GM11168 (cell line): ENCODE data around the gene TRIM26.
"Not testable (repeated sequence)": the region's sequence is repeated elsewhere in the genome, so short reads cannot be mapped to it uniquely, and the experiment has no call there.

Experiments
- in situ Hi-C: fragments of 300-500 bp; cut with MboI; formaldehyde crosslinking; loops from one replicate; pipeline ENCODE4 v1.12.0; 2022; ENCODE audit warnings: low sequenced_read_pairs; ENCODE audit not compliant: unreplicated experiment

TRIM26 gene

GRCh38 chr6:30175765-30176164 lies 37.4 kb downstream of the TRIM26 start:
- in situ Hi-C loops: no loop called here

GRCh38 chr6:30172681-30173080 lies 40.5 kb downstream of the TRIM26 start:
- in situ Hi-C loops: no loop called here

GRCh38 chr6:30171677-30172471 lies 41.3 kb downstream of the TRIM26 start:
- in situ Hi-C loops: no loop called here

- in situ Hi-C loops: no loop called here
These were observed 43.3 kb downstream of the TRIM26 start for GRCh38 chr6:30169658-30170614.

- in situ Hi-C loops: no loop called here
These were observed 44.5 kb downstream of the TRIM26 start for GRCh38 chr6:30168741-30169140.

GRCh38 chr6:30167101-30167500 lies 46.1 kb downstream of the TRIM26 start:
- in situ Hi-C loops: no loop called here

- in situ Hi-C loops: not testable (repeated sequence)
These were observed 48.0 kb downstream of the TRIM26 start for GRCh38 chr6:30165238-30165637.

- in situ Hi-C loops: loop anchor here (5.0 kb wide), 1 partner anchor 62 kb away; no protein-coding TSS in a partner anchor
These were observed 48.5 kb downstream of the TRIM26 start for GRCh38 chr6:30164714-30165113.

- in situ Hi-C loops: loop anchor here (5.0 kb wide), 1 partner anchor 62 kb away; no protein-coding TSS in a partner anchor
These were observed 49.1 kb downstream of the TRIM26 start for GRCh38 chr6:30163918-30164654.

GRCh38 chr6:30163090-30163917 lies 49.9 kb downstream of the TRIM26 start, which contains the start of gene TRIM15:
Gene TRIM15, plus strand, starts transcription at chr6:30163546. Its CDS starts 139 bp downstream, at chr6:30163685.
- in situ Hi-C loops: loop anchor here (5.0 kb wide), 1 partner anchor 61 kb away; no protein-coding TSS in a partner anchor

GRCh38 chr6:30162265-30163089 lies 50.7 kb downstream of the TRIM26 start:
- in situ Hi-C loops: loop anchor here (5.0 kb wide), 1 partner anchor 60 kb away; no protein-coding TSS in a partner anchor

- in situ Hi-C loops: loop anchor here (5.0 kb wide), 1 partner anchor 59 kb away; no protein-coding TSS in a partner anchor
These were observed 52.2 kb downstream of the TRIM26 start, which contains the start of gene TRIM10 for GRCh38 chr6:30160785-30161531. Gene TRIM10, minus strand, starts transcription at chr6:30161211. Its CDS starts 353 bp downstream, at chr6:30160858.

- in situ Hi-C loops: loop anchor here (5.0 kb wide), 1 partner anchor 58 kb away; no protein-coding TSS in a partner anchor
These were observed 53.0 kb downstream of the TRIM26 start for GRCh38 chr6:30160008-30160784.

- in situ Hi-C loops: no loop called here
These were observed 54.6 kb downstream of the TRIM26 start for GRCh38 chr6:30158475-30159040.

GRCh38 chr6:30157999-30158398 lies 55.2 kb downstream of the TRIM26 start:
- in situ Hi-C loops: no loop called here

GRCh38 chr6:30157581-30157980 lies 55.6 kb downstream of the TRIM26 start:
- in situ Hi-C loops: no loop called here
